AG04450 (cell line): Measurements from ENCODE around the gene IL21R. TPM values are rescaled to one million over a fixed set of nuclear protein-coding genes. Genes with fewer than 3 reads are reported as not detected.

Experiments
- CTCF ChIA-PET: fragments of 300-600, 350-600 bp; formaldehyde crosslinking; extraction: SDS; loops from one replicate; lab custom pipeline; 2022; ENCODE audit warnings: antibody characterized with exemption, inconsistent platforms; lab: Charles Lee
- POLR2A ChIA-PET: fragments of 350-600 bp; formaldehyde crosslinking; extraction: SDS; loops from one replicate; lab custom pipeline; 2021; ENCODE audit warnings: antibody characterized with exemption, inconsistent platforms; lab: Yijun Ruan, JAX
- DNase-seq: peaks from one replicate; pipeline ENCODE4 v3.0.0-alpha.2; 2011; ENCODE audit warnings: low read depth, low spot score
- H3K27ac ChIP-seq: one replicate; pipeline ENCODE4 v1.5.1; 2012; ENCODE audit warnings: low read depth, low read length, control low read depth
- H3K27me3 ChIP-seq: one replicate; pipeline ENCODE4 v1.6.0; 2012; ENCODE audit warnings: low read length; ENCODE audit not compliant: control insufficient read depth, insufficient read depth
- H3K4me3 ChIP-seq: 2 replicates; pipeline ENCODE4 v1.5.1; 2011; ENCODE audit warnings: mild to moderate bottlenecking, low read depth, low read length, control low read depth
- H3K9me3 ChIP-seq: 2 replicates; pipeline ENCODE4 v1.5.1; 2012; ENCODE audit warnings: low read length; ENCODE audit not compliant: control insufficient read depth, insufficient read depth
- CTCF ChIP-seq: IDR thresholded peaks from 2 replicates; pipeline ENCODE4 v1.5.1; 2011; ENCODE audit warnings: low read depth, low read length, control low read depth, inconsistent platforms
- polyA plus RNA-seq: library from polyadenylated mRNA; depleted of rRNA; stranded (reverse); fragments of >200 nt; gene quantifications from 2 replicates; pipeline ENCODE4 v1.2.3, GENCODE V29; 2011

IL21R gene
- polyA plus RNA-seq, 1 experiment: 0.57 TPM

DNA sequence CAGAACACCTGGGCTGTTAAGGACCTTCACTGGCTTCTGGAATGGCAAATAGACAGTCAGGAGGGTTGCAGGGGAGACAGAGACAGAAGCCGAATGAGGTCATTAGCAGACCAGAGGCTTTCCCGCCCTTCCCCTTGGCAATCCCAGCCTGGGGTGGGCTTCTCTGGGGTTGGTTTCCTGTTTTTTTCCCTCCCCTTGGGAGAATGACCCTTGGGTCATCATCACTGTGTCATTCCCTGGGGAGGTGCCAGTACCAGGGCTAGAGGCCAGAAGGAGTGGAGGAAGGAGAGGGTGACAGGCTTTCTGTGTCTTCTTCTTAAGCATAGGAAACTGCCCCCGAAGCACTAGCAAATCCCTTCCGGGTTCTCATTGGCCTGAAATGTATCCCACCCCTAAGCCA, 42.9 kb upstream of the IL21R start:
- no peak overlapping the region for H3K4me3 ChIP-seq
- no peak for TF ChIP-seq CTCF
- no peak overlapping the region for H3K27ac ChIP-seq
- ChIA-PET POLR2A (no interaction called here), CTCF (interaction anchor here (0.6 kb wide), 1 partner anchor 9 kb away, joined by 3 read pairs; no protein-coding TSS in a partner anchor)
- H3K9me3 ChIP-seq: peaks cover 7% of the 10 kb centered on the region
- H3K27me3 ChIP-seq: no peaks in the 10 kb centered on the region
- DNase-seq: no peak

GRCh38 chr16:27359615-27360014, 42.4 kb upstream of the IL21R start:
- DNase-seq: no peak
- ChIA-PET POLR2A (no interaction called here), CTCF (interaction anchor here (0.6 to 3.7 kb wide), 2 partner anchors 8 to 125 kb away, joined by 3 to 15 read pairs; no protein-coding TSS in a partner anchor)
- no peak for TF ChIP-seq CTCF
- Histone ChIP-seq H3K27me3 (no peaks in the 10 kb centered on the region), H3K4me3 (no peak overlapping the region), H3K9me3 (peaks cover 7% of the 10 kb centered on the region), H3K27ac (no peak overlapping the region)

DNA sequence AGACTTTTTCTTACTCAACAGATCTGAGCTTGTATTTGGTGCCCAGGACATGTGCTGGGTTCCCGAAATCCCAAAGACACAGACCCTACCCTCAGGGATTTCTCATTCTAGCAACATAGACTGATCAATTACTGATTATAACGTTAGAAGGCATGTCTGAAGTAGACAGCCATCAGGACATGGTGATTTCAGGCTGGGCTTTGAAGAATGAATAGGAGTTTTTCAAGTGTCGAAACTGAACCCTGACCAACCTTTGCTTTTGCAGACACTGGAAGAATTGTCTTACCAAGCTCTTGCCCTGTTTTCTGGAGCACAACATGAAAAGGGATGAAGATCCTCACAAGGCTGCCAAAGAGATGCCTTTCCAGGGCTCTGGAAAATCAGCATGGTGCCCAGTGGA, 40.0 kb upstream of the IL21R start:
- H3K4me3 ChIP-seq: no peak overlapping the region
- DNase-seq: no peak
- peaks cover 7% of the 10 kb centered on the region for H3K9me3 ChIP-seq
- POLR2A ChIA-PET: interaction anchor here (0.7 kb wide), 1 partner anchor 135 kb away, joined by 3 read pairs; no protein-coding TSS in a partner anchor
- no peak overlapping the region for H3K27ac ChIP-seq
- H3K27me3 ChIP-seq: no peaks in the 10 kb centered on the region
- no peak for TF ChIP-seq CTCF
- CTCF ChIA-PET: interaction anchor here (0.9 to 3.7 kb wide), 2 partner anchors 127 to 206 kb away, joined by 5 to 15 read pairs; no protein-coding TSS in a partner anchor

- Histone ChIP-seq H3K9me3 (peaks cover 7% of the 10 kb centered on the region), H3K27me3 (no peaks in the 10 kb centered on the region), H3K4me3 (no peak overlapping the region), H3K27ac (no peak overlapping the region)
- ChIA-PET POLR2A (no interaction called here), CTCF (interaction anchor here (3.7 kb wide), 1 partner anchor 128 kb away, joined by 15 read pairs; no protein-coding TSS in a partner anchor)
- no peak for TF ChIP-seq CTCF
- DNase-seq: no peak
Measured at GRCh38 chr16:27362570-27363245, 39.3 kb upstream of the IL21R start.

DNA sequence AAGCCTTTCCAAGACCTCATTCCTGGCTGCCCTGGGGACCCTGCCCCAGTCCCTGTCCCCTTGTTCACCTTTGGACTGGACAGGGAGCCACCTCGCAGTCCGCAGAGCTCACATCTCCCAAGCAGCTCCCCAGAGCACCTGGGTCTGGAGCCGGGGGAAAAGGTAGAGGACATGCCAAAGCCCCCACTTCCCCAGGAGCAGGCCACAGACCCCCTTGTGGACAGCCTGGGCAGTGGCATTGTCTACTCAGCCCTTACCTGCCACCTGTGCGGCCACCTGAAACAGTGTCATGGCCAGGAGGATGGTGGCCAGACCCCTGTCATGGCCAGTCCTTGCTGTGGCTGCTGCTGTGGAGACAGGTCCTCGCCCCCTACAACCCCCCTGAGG, 38.7 kb upstream of the IL21R start:
- CTCF ChIA-PET: interaction anchor here (3.7 kb wide), 1 partner anchor 128 kb away, joined by 15 read pairs; no protein-coding TSS in a partner anchor
- no peak for TF ChIP-seq CTCF
- POLR2A ChIA-PET: no interaction called here

More for the DNA sequence above, 38.7 kb upstream of the IL21R start:
- peaks cover 7% of the 10 kb centered on the region for H3K9me3 ChIP-seq
- H3K27ac ChIP-seq: no peak overlapping the region
- no peak overlapping the region for H3K4me3 ChIP-seq
- no peaks in the 10 kb centered on the region for H3K27me3 ChIP-seq
- DNase-seq: no peak
